ENCODE results near the gene ANO7.

- TF ChIP-seq CTCF (IDR thresholded peaks at IDR 0.05) (no peak), POLR2AphosphoS5 (IDR thresholded peaks at IDR 0.05) (no peak)
These were observed 5.8 kb upstream of the ANO7 start for GRCh38 chr2:241182531-241183133.
